ENCODE results near the gene CKLF.
"Not testable (repeated sequence)": the region's sequence is repeated elsewhere in the genome, so short reads cannot be mapped to it uniquely, and the experiment has no call there.

Gene CKLF

DNA sequence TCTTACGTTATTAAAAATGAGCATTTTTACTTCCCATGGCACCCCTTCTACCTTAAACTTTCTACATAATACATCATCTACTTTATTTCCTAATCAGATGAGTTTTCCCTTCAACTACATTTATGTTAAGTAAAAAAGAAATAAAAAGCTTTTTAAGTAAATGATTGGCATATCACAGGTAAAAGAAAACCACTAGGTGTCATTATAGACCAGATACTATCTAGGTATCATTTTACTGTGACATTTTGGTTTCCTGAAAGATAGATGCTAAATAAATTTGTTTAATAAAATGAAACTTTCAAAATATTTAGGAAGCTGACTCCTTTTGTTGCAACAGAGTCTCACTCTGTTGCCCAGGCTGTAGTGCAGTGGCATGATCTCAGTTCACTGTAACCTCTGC is 10.0 kb downstream of the CKLF start:
- Histone ChIP-seq H3K27me3 (no peaks in the 10 kb centered on the region), H3K36me3 (peaks cover 6% of the 10 kb centered on the region; the same call in 1 of the 2 replicates), H3K9me3 (no peaks in the 10 kb centered on the region), H3K4me3 (ENCODE audit: low read depth, low read length) (no peak overlapping the region), H3K4me1 (no peaks in the 10 kb centered on the region)
- TF ChIP-seq, protein P1, sequence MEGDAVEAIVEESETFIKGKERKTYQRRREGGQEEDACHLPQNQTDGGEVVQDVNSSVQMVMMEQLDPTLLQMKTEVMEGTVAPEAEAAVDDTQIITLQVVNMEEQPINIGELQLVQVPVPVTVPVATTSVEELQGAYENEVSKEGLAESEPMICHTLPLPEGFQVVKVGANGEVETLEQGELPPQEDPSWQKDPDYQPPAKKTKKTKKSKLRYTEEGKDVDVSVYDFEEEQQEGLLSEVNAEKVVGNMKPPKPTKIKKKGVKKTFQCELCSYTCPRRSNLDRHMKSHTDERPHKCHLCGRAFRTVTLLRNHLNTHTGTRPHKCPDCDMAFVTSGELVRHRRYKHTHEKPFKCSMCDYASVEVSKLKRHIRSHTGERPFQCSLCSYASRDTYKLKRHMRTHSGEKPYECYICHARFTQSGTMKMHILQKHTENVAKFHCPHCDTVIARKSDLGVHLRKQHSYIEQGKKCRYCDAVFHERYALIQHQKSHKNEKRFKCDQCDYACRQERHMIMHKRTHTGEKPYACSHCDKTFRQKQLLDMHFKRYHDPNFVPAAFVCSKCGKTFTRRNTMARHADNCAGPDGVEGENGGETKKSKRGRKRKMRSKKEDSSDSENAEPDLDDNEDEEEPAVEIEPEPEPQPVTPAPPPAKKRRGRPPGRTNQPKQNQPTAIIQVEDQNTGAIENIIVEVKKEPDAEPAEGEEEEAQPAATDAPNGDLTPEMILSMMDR (IDR thresholded peaks at IDR 0.05; ENCODE audit: low read depth, low read length) = no peak
- DNase-seq = no peak

GRCh38 chr16:66562986-66563385 is 10.6 kb downstream of the CKLF start:
- H3K36me3 ChIP-seq = peaks cover 10% of the 10 kb centered on the region; the same call in 1 of the 2 replicates
- DNase-seq = no peak
- no peaks in the 10 kb centered on the region for H3K4me1 ChIP-seq
- H3K4me3 ChIP-seq (ENCODE audit: low read depth, low read length) = no peak overlapping the region
- TF ChIP-seq, protein P1 (IDR thresholded peaks at IDR 0.05; ENCODE audit: low read depth, low read length) = no peak
- H3K9me3 ChIP-seq = no peaks in the 10 kb centered on the region
- no peaks in the 10 kb centered on the region for H3K27me3 ChIP-seq

GRCh38 chr16:66563574-66564334 is 11.4 kb downstream of the CKLF start:
- Histone ChIP-seq H3K4me3 (ENCODE audit: low read depth, low read length) (no peak overlapping the region), H3K27me3 (no peaks in the 10 kb centered on the region), H3K4me1 (no peaks in the 10 kb centered on the region), H3K9me3 (no peaks in the 10 kb centered on the region), H3K36me3 (peaks cover 10% of the 10 kb centered on the region; the same call in 1 of the 2 replicates)
- no peak for DNase-seq
- TF ChIP-seq, protein P1 (IDR thresholded peaks at IDR 0.05; ENCODE audit: low read depth, low read length) = no peak

GRCh38 chr16:66566051-66566901 is 13.9 kb downstream of the CKLF start, which contains the start of gene CMTM1:
CMTM1 (plus strand) TSS chr16:66566439; CDS start chr16:66566514, 75 bp downstream.
- H3K36me3 ChIP-seq = peaks cover 7% of the 10 kb centered on the region; the same call in 1 of the 2 replicates
- no peaks in the 10 kb centered on the region for H3K9me3 ChIP-seq
- H3K4me3 ChIP-seq (ENCODE audit: low read depth, low read length) = no peak within 1 kb of the TSS
- H3K4me1 ChIP-seq = no peaks in the 10 kb centered on the region
- DNase-seq = no peak
- TF ChIP-seq, protein P1 (IDR thresholded peaks at IDR 0.05; ENCODE audit: low read depth, low read length) = no peak
- no peaks in the 10 kb centered on the region for H3K27me3 ChIP-seq

- H3K27me3 ChIP-seq; H3K36me3 ChIP-seq; H3K9me3 ChIP-seq; H3K4me1 ChIP-seq; H3K4me3 ChIP-seq (ENCODE audit: low read depth, low read length); DNase-seq: not testable (repeated sequence)
Observed at GRCh38 chr16:66567270-66567669, 14.9 kb downstream of the CKLF start.

DNA sequence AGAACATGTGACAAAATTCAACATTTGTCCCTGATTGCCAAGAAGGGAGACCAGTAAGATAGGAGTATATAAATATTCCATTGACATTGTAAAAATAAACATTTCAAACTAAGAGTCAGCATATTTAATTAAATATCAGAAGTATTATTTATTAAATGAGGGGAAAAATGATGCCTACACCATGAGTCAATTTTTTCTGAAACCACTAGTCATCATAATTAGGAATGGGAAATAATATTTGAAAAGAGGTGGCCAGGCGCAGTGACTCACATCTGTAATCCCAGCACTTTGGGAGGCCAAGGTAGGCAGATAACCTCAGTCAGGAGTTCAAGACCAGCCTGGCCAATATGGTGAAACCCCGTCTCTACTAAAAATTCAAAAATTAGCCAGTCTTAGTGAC is 16.0 kb downstream of the CKLF start:
- Histone ChIP-seq H3K27me3 (no peaks in the 10 kb centered on the region), H3K36me3 (peaks cover 7% of the 10 kb centered on the region; the same call in 1 of the 2 replicates), H3K4me1 (no peaks in the 10 kb centered on the region), H3K4me3 (ENCODE audit: low read depth, low read length) (no peak overlapping the region), H3K9me3 (no peaks in the 10 kb centered on the region)
- DNase-seq = no peak
- TF ChIP-seq, protein P1 (IDR thresholded peaks at IDR 0.05; ENCODE audit: low read depth, low read length) = no peak

Measured in BE2C (cell line).